ENCODE results near the gene EXOC3L2.
A peak's percentile ranks its signal among the peaks of the same experiment; 100 is the strongest.

Gene EXOC3L2

DNA sequence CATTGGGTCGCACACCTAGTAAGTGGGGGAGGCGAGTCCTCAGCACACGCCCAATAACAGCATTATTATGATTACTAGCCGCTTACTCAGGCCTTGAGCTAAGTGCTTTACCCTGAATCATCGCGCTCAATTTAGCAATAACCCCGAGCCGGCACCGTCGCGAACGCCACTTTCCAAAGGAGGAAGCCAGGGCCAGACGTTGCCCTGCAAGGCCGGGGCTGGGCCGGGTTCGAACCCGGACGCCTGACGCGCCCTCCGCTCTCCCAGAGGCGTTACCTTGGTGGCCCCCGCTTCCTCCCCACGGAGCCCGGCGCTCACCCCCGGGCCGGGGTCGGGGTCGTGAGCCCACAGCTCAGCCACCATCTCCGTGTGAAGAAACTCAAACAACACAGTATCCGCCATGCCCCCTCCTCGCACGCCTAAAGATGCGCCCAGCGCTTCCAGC, 67.4 kb downstream of the EXOC3L2 start, which contains the start of gene TRAPPC6A:
TRAPPC6A (minus strand) TSS at position 421 of the 445 bp plus-strand sequence; CDS start at position 402, 19 bp downstream.
- H3K27me3 ChIP-seq (replicated peaks; ENCODE audit: control insufficient read depth, insufficient read depth, low read length): no peaks in the 10 kb centered on the region
- TF ChIP-seq, protein P1, sequence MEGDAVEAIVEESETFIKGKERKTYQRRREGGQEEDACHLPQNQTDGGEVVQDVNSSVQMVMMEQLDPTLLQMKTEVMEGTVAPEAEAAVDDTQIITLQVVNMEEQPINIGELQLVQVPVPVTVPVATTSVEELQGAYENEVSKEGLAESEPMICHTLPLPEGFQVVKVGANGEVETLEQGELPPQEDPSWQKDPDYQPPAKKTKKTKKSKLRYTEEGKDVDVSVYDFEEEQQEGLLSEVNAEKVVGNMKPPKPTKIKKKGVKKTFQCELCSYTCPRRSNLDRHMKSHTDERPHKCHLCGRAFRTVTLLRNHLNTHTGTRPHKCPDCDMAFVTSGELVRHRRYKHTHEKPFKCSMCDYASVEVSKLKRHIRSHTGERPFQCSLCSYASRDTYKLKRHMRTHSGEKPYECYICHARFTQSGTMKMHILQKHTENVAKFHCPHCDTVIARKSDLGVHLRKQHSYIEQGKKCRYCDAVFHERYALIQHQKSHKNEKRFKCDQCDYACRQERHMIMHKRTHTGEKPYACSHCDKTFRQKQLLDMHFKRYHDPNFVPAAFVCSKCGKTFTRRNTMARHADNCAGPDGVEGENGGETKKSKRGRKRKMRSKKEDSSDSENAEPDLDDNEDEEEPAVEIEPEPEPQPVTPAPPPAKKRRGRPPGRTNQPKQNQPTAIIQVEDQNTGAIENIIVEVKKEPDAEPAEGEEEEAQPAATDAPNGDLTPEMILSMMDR (IDR thresholded peaks at IDR 0.05; ENCODE audit: insufficient read depth, low read length, poor library complexity, severe bottlenecking): no peak
- peak within 1 kb of the TSS; percentile 93 for H3K4me3 ChIP-seq (replicated peaks; ENCODE audit: low read depth, low read length)
- no peak for DNase-seq (ENCODE audit: extremely low read depth, insufficient read length)
- H3K36me3 ChIP-seq (ENCODE audit: control insufficient read depth, insufficient read depth, low read length): no peaks in the 10 kb centered on the region; the same call in none of the 2 replicates

DNA sequence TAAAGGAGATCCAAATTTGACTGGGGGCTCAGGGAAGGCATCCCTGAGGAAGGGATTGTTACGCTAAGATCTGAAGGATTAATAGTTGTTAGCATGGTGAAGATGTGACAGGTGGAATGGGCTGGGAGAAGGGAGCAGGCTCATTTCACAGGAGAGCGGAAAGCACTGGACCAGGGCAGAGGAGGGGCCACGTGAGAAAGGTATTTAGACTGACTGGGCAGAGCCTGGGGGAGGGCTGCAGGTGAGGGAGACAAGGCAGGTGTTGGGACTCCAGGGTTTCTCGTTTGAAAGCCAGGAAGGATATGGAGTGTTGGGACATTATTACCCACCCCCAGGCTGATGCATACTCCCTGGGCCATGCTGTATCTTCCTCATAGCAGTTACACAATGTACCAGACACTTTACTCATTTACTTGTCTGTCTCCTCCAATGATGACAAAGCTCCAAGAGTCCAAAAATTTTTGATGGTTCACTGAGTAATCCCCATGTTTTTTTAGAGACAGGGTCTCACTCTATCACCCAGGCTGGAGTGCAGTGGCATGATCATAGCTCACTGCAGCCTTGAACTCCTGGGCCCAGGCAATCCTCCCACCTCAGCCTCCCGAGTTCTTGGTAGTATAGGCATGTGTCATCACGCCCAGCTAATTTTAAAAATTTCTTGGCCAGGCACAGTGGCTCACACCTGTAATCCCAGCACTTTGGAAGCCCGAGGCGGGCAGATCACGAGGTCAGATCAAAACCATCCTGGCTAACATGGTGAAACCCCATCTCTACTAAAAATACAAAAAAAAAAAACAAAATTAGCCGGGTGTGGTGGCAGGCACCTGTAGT, 69.5 kb downstream of the EXOC3L2 start:
- DNase-seq (ENCODE audit: extremely low read depth, insufficient read length): no peak

DNA sequence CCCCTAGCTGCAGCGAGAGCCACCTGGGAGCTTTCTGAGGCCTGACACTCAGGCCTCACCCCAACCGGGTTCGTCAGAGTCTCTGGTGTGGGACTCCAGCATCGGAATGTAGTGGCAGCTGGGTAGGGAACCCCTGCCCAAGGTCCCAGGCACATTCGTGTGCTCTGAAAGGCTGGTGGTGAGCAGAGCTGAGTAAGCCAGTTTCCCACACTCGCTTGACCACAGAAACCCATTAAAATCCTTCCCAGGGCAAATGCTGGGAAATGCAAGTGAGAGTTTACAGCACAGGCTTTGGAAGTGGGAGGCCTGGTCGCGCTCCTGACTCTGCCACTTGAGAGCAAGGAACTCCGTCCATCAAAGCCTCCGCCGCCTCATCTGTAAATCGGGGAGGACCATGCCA, 71.4 kb downstream of the EXOC3L2 start:
- TF ChIP-seq, protein P1 (IDR thresholded peaks at IDR 0.05; ENCODE audit: insufficient read depth, low read length, poor library complexity, severe bottlenecking): no peak
- no peak for DNase-seq (ENCODE audit: extremely low read depth, insufficient read length)
- peaks cover 4% of the 10 kb centered on the region for H3K36me3 ChIP-seq (ENCODE audit: control insufficient read depth, insufficient read depth, low read length)
- no peaks in the 10 kb centered on the region for H3K27me3 ChIP-seq (replicated peaks; ENCODE audit: control insufficient read depth, insufficient read depth, low read length)
- no peak overlapping the region for H3K4me3 ChIP-seq (replicated peaks; ENCODE audit: low read depth, low read length)

More for the DNA sequence above, 69.5 kb downstream of the EXOC3L2 start:
- Histone ChIP-seq H3K4me3 (replicated peaks; ENCODE audit: low read depth, low read length) (no peak overlapping the region), H3K27me3 (replicated peaks; ENCODE audit: control insufficient read depth, insufficient read depth, low read length) (no peaks in the 10 kb centered on the region), H3K36me3 (ENCODE audit: control insufficient read depth, insufficient read depth, low read length) (no peaks in the 10 kb centered on the region; the same call in 1 of the 2 replicates)
- TF ChIP-seq, protein P1 (IDR thresholded peaks at IDR 0.05; ENCODE audit: insufficient read depth, low read length, poor library complexity, severe bottlenecking): no peak

DNA sequence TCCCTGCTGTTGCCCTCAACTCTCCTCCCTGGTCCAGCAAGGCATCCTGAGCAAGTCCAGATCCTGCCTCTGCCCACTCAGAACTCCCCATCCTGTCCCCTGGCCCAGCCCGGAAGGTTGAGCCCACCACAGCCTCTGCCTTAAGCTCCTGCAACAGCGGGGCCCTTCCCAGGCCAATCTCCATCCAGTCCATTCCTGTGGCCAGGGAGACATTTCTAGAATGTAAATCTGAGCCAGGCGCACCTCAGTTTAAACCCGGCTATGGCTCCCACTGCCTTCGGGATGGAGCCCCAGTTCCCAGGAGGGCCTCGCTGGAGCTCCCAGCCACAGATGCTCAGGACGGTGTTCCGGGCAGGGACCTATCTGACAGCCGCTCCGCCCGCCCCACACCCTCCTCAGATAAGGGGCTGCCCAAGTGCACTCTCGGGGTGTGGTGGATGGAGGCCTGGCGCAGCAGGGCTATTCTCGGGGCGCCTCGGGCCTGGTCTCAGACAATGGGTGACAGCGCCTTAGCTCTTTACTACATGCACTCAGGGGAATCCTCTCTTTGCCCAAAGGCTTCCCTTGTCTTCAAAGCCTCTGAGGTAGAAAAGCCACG, 72.5 kb downstream of the EXOC3L2 start:
- H3K36me3 ChIP-seq (ENCODE audit: control insufficient read depth, insufficient read depth, low read length): peaks cover 5% of the 10 kb centered on the region
- H3K27me3 ChIP-seq (replicated peaks; ENCODE audit: control insufficient read depth, insufficient read depth, low read length): no peaks in the 10 kb centered on the region
- TF ChIP-seq, protein P1 (IDR thresholded peaks at IDR 0.05; ENCODE audit: insufficient read depth, low read length, poor library complexity, severe bottlenecking): no peak
- DNase-seq (ENCODE audit: extremely low read depth, insufficient read length): no peak
- H3K4me3 ChIP-seq (replicated peaks; ENCODE audit: low read depth, low read length): no peak overlapping the region

DNA sequence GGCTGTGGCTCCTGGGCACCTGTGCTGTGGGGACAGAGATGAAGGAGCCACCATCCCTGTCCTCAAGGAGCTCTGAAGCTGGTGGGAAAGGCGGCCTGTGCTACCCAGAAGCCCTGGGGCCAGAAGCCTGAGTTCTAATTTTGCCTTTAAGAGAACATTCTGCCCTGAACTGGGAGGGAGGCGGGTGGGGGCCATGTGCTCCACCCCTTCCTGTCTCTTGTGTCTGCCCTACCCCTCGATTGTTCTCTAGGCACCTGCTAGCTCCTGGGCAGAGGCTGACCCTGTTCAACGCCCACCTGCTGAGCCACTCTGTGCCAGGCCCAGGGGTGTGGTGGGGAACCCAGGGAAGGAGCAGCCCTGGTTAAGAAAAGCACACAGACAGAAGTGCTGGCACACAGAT, 73.0 kb downstream of the EXOC3L2 start:
- Histone ChIP-seq H3K36me3 (ENCODE audit: control insufficient read depth, insufficient read depth, low read length) (peaks cover 5% of the 10 kb centered on the region), H3K4me3 (replicated peaks; ENCODE audit: low read depth, low read length) (no peak overlapping the region), H3K27me3 (replicated peaks; ENCODE audit: control insufficient read depth, insufficient read depth, low read length) (no peaks in the 10 kb centered on the region)
- DNase-seq (ENCODE audit: extremely low read depth, insufficient read length): no peak
- TF ChIP-seq, protein P1 (IDR thresholded peaks at IDR 0.05; ENCODE audit: insufficient read depth, low read length, poor library complexity, severe bottlenecking): no peak

All from GM06990 (cell line).